GM10266 (cell line): ENCODE data around the gene TCF7L1.
"Not testable (repeated sequence)": the region's sequence is repeated elsewhere in the genome, so short reads cannot be mapped to it uniquely, and the experiment has no call there.

Experiments
- DNase-seq: peaks from one replicate; pipeline ENCODE4 v3.0.0; 2012; ENCODE audit errors: extremely low spot score
- CTCF ChIP-seq: IDR thresholded peaks from 2 replicates; pipeline ENCODE4 v1.5.1; 2012; ENCODE audit warnings: mild to moderate bottlenecking, low read depth; ENCODE audit not compliant: control insufficient read depth, insufficient read depth; ENCODE audit errors: missing control alignments

Gene TCF7L1

GRCh38 chr2:85114586-85115330 lies 18.4 kb upstream of the TCF7L1 start:
- DNase-seq = no peak
- no peak for TF ChIP-seq CTCF

- DNase-seq = no peak
- TF ChIP-seq CTCF = no peak
Measured at GRCh38 chr2:85116207-85116606, 17.0 kb upstream of the TCF7L1 start.

- no peak for DNase-seq
Measured at GRCh38 chr2:85119900-85120299, 13.3 kb upstream of the TCF7L1 start.

GRCh38 chr2:85120363-85120762 lies 12.8 kb upstream of the TCF7L1 start:
- TF ChIP-seq CTCF = no peak

More at GRCh38 chr2:85119900-85120299, 13.3 kb upstream of the TCF7L1 start:
- TF ChIP-seq CTCF = no peak

GRCh38 chr2:85126462-85126861 lies 6.7 kb upstream of the TCF7L1 start:
- not testable (repeated sequence) for DNase-seq

More at GRCh38 chr2:85120363-85120762, 12.8 kb upstream of the TCF7L1 start:
- DNase-seq = no peak

GRCh38 chr2:85129861-85130260 lies 3.3 kb upstream of the TCF7L1 start:
- DNase-seq = no peak
- TF ChIP-seq CTCF = no peak

GRCh38 chr2:85130407-85130806 lies 2.8 kb upstream of the TCF7L1 start:
- TF ChIP-seq CTCF = no peak

GRCh38 chr2:85131116-85131515 lies 2.1 kb upstream of the TCF7L1 start:
- DNase-seq = no peak
- TF ChIP-seq CTCF = no peak

More at GRCh38 chr2:85130407-85130806, 2.8 kb upstream of the TCF7L1 start:
- no peak for DNase-seq
